Retinal pigment epithelial cell (primary cell): ENCODE results near the gene TIMM10.

Source experiments
- DNase-seq: peaks from one replicate; pipeline ENCODE4 v3.0.0-alpha.2; 2010; ENCODE audit warnings: low read depth
- H3K4me3 ChIP-seq: 2 replicates; pipeline ENCODE4 v1.5.1; 2011; ENCODE audit warnings: mild to moderate bottlenecking, low read length, control low read depth, moderate library complexity
- CTCF ChIP-seq: conservative IDR thresholded peaks from 2 replicates; pipeline ENCODE4 v1.5.1; 2011; ENCODE audit warnings: low read depth, low read length, control low read depth, inconsistent platforms

Gene TIMM10

GRCh38 chr11:57490456-57491248, 39.9 kb downstream of the TIMM10 start:
- no peak for TF ChIP-seq CTCF
- DNase-seq, result no peak
- no peak overlapping the region for H3K4me3 ChIP-seq

- no peak for DNase-seq
- H3K4me3 ChIP-seq, result no peak overlapping the region
- TF ChIP-seq CTCF, result no peak
Measured at GRCh38 chr11:57487920-57488659, 42.5 kb downstream of the TIMM10 start.

GRCh38 chr11:57487021-57487778, 43.4 kb downstream of the TIMM10 start:
- no peak for DNase-seq
- no peak for TF ChIP-seq CTCF
- H3K4me3 ChIP-seq, result no peak overlapping the region

GRCh38 chr11:57485217-57485990, 45.1 kb downstream of the TIMM10 start:
- no peak for TF ChIP-seq CTCF
- DNase-seq, result no peak
- H3K4me3 ChIP-seq, result no peak overlapping the region

GRCh38 chr11:57484141-57484710, 46.3 kb downstream of the TIMM10 start:
- no peak overlapping the region for H3K4me3 ChIP-seq
- no peak for DNase-seq

More at GRCh38 chr11:57484141-57484710, 46.3 kb downstream of the TIMM10 start:
- no peak for TF ChIP-seq CTCF
